Measurements from ENCODE around the gene PPP1CA.

DNA sequence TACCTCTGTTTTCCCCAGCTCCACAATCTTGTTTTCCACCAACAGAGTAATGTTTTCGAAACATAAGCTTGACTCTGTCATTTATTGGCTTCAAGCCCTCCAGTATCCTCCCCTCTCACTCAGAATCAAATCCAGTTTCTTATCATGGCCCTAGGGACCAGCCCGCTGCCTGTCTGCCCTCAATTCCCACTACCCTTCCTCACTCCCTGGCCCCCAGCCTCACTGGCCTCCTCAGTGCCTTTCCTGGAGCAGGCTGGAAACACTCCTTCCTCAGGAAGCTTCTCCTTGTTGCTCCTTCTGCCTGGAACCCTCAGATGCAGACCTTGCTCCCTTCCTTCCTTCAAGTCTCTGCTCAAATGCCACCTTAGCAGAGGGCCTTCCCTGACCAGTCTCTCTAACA, 52.2 kb downstream of the PPP1CA start:
- no peak for TF ChIP-seq POLR2AphosphoS5 (IDR thresholded peaks at IDR 0.05; ENCODE audit: borderline replicate concordance, low read depth, low read length)
- no peak for TF ChIP-seq EZH2 (IDR thresholded peaks at IDR 0.05)
- TF ChIP-seq FOXP2 (optimal IDR thresholded peaks at IDR 0.05; ENCODE audit: control extremely low read depth, extremely low read length, insufficient read depth), result no peak
